Dedifferentiated amniotic fluid mesenchymal stem cell (primary cell): Measurements from ENCODE around the gene FCER2.
"Not testable (repeated sequence)": the region's sequence is repeated elsewhere in the genome, so short reads cannot be mapped to it uniquely, and the experiment has no call there.

Experiments used
- DNase-seq: peaks from one replicate; pipeline ENCODE4 v3.0.0-alpha.2; 2016; ENCODE audit errors: extremely low spot score

FCER2 gene

GRCh38 chr19:7701654-7702457 lies at the start of gene FCER2:
FCER2 (minus strand) TSS chr19:7702131; CDS start chr19:7699760, 2,371 bp downstream.
- no peak for DNase-seq

- no peak for DNase-seq
Observed at GRCh38 chr19:7751157-7751783, 49.3 kb upstream of the FCER2 start.

- no peak for DNase-seq
Observed at GRCh38 chr19:7748756-7749155, 46.8 kb upstream of the FCER2 start.

- DNase-seq: no peak
Observed at GRCh38 chr19:7748171-7748570, 46.2 kb upstream of the FCER2 start.

- DNase-seq: no peak
Observed at GRCh38 chr19:7746903-7747884, 45.3 kb upstream of the FCER2 start, which contains the start of gene CD209. CD209 (minus strand) TSS chr19:7747534; CDS start chr19:7747511, 23 bp downstream.

- DNase-seq: not testable (repeated sequence)
Observed at GRCh38 chr19:7746306-7746705, 44.4 kb upstream of the FCER2 start.

- no peak for DNase-seq
Observed at GRCh38 chr19:7744871-7745650, 43.1 kb upstream of the FCER2 start.

GRCh38 chr19:7744199-7744786 lies 42.4 kb upstream of the FCER2 start:
- no peak for DNase-seq

GRCh38 chr19:7743425-7743841 lies 41.5 kb upstream of the FCER2 start:
- no peak for DNase-seq

- no peak for DNase-seq
Observed at GRCh38 chr19:7742991-7743390, 41.1 kb upstream of the FCER2 start.

GRCh38 chr19:7742575-7742974 lies 40.6 kb upstream of the FCER2 start:
- no peak for DNase-seq

- DNase-seq: no peak
Observed at GRCh38 chr19:7740682-7741054, 38.7 kb upstream of the FCER2 start.

GRCh38 chr19:7739801-7740681 lies 38.1 kb upstream of the FCER2 start:
- no peak for DNase-seq

- no peak for DNase-seq
Observed at GRCh38 chr19:7739211-7739755, 37.4 kb upstream of the FCER2 start.

- DNase-seq: no peak
Observed at GRCh38 chr19:7738023-7738422, 36.1 kb upstream of the FCER2 start.

GRCh38 chr19:7737215-7737614 lies 35.3 kb upstream of the FCER2 start:
- DNase-seq: no peak

GRCh38 chr19:7736148-7736547 lies 34.2 kb upstream of the FCER2 start:
- DNase-seq: no peak

- DNase-seq: no peak
Observed at GRCh38 chr19:7734220-7735203, 32.6 kb upstream of the FCER2 start.
